Right atrium auricular region (tissue), 2 donors: ENCODE data around the gene CDC14A. TPM values are rescaled to one million over a fixed set of nuclear protein-coding genes. Genes with fewer than 3 reads are reported as not detected.

ENCODE experiments used
- DNase-seq: peaks from one replicate; pipeline ENCODE4 v3.0.0-alpha.2; 2019; ENCODE audit warnings: low spot score
- H3K27ac ChIP-seq, 2 donors: fragments of 200-600 bp; sonication (generic); 1 replicate in 1 of 2; 2 replicates in 1 of 2; pipeline ENCODE4 v1.5.1; 2016 to 2019
- H3K27me3 ChIP-seq, 2 donors: fragments of 200-600 bp; sonication (generic); one replicate each; pipeline versions ENCODE4 v1.5.1 to v1.6.0; 2017 to 2019
- H3K36me3 ChIP-seq: fragments of 200-600 bp; sonication (generic); one replicate; pipeline ENCODE4 v1.5.1; 2016
- H3K4me1 ChIP-seq, 2 donors: fragments of 200-600 bp; sonication (generic); one replicate each; pipeline versions ENCODE4 v1.5.1 to v1.6.0; 2017 to 2019
- H3K4me3 ChIP-seq, 2 donors: fragments of 200-600 bp; sonication (generic); 1 replicate in 1 of 2; 2 replicates in 1 of 2; pipeline ENCODE4 v1.5.1; 2017 to 2019; ENCODE audit warnings: mild to moderate bottlenecking in 1 of 2, moderate library complexity in 1 of 2
- H3K9me3 ChIP-seq, 2 donors: fragments of 200-600 bp; sonication (generic); one replicate each; pipeline ENCODE4 v1.5.1; 2019
- total RNA-seq, 2 donors: library from RNA; depleted of rRNA; stranded (reverse); fragments of >200 nt; gene quantifications; one replicate each; pipeline ENCODE4 v1.1.0, GENCODE V29; 2016
- TF ChIP-seq, protein P1 (sequence below), 2 donors: fragments of 200-600 bp; sonication (generic); IDR thresholded peaks; one replicate each; pipeline ENCODE4 v1.5.1; 2019; ENCODE audit warnings: antibody characterized with exemption in 2 of 2

CDC14A gene
- total RNA-seq, 2 donors from 2014 or later, result 5.3 to 5.5 TPM

DNA sequence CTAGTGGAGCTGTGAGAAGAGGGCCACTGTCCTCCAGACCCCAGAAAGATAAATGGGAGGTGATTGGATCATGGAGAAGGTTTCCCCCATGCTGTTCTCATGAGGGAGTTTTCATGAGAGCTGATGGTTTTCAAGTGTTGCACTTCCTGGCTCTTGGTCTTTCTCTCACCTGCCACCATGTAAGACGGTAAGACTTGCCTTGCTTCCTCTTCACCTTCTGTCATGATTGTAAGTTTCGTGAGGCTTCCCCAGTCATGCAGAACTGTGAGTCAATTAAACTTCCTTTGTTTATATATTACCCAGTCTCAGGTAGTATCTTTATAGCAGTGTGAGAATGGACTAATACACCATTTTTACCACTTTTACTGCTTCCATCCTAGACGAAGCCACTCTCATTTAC, 213.2 kb downstream of the CDC14A start:
- H3K4me1 ChIP-seq, result no peaks in the 10 kb centered on the region
- TF ChIP-seq, protein P1, sequence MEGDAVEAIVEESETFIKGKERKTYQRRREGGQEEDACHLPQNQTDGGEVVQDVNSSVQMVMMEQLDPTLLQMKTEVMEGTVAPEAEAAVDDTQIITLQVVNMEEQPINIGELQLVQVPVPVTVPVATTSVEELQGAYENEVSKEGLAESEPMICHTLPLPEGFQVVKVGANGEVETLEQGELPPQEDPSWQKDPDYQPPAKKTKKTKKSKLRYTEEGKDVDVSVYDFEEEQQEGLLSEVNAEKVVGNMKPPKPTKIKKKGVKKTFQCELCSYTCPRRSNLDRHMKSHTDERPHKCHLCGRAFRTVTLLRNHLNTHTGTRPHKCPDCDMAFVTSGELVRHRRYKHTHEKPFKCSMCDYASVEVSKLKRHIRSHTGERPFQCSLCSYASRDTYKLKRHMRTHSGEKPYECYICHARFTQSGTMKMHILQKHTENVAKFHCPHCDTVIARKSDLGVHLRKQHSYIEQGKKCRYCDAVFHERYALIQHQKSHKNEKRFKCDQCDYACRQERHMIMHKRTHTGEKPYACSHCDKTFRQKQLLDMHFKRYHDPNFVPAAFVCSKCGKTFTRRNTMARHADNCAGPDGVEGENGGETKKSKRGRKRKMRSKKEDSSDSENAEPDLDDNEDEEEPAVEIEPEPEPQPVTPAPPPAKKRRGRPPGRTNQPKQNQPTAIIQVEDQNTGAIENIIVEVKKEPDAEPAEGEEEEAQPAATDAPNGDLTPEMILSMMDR (IDR thresholded peaks at IDR 0.05), result no peak
- H3K9me3 ChIP-seq, result no peaks in the 10 kb centered on the region

GRCh38 chr1:100565937-100566699, 213.8 kb downstream of the CDC14A start:
- H3K27ac ChIP-seq, result no peak overlapping the region
- no peaks in the 10 kb centered on the region for H3K9me3 ChIP-seq
- TF ChIP-seq, protein P1 (IDR thresholded peaks at IDR 0.05), result no peak
- H3K4me3 ChIP-seq, result no peak overlapping the region
- H3K4me1 ChIP-seq, result no peaks in the 10 kb centered on the region
- no peak for DNase-seq
- no peaks in the 10 kb centered on the region for H3K36me3 ChIP-seq
- no peaks in the 10 kb centered on the region for H3K27me3 ChIP-seq

More for the DNA sequence above, 213.2 kb downstream of the CDC14A start:
- H3K27me3 ChIP-seq, result no peaks in the 10 kb centered on the region
- H3K36me3 ChIP-seq, result no peaks in the 10 kb centered on the region
- no peak overlapping the region for H3K27ac ChIP-seq
- no peak for DNase-seq
- H3K4me3 ChIP-seq, result no peak overlapping the region

GRCh38 chr1:100567062-100567461, 214.8 kb downstream of the CDC14A start:
- H3K27ac ChIP-seq, result no peak overlapping the region

More at GRCh38 chr1:100567062-100567461, 214.8 kb downstream of the CDC14A start:
- TF ChIP-seq, protein P1 (IDR thresholded peaks at IDR 0.05), result no peak
- H3K9me3 ChIP-seq, result no peaks in the 10 kb centered on the region
- no peak for DNase-seq
- H3K4me3 ChIP-seq, result no peak overlapping the region
- H3K36me3 ChIP-seq, result no peaks in the 10 kb centered on the region
- H3K4me1 ChIP-seq, result no peaks in the 10 kb centered on the region
- H3K27me3 ChIP-seq, result no peaks in the 10 kb centered on the region

Other genes starting within 250 kb of the CDC14A start
- gene SASS6, start 219.6 kb upstream of the CDC14A start, total RNA-seq, result 1 to 10 TPM; 1.6 to 1.7 TPM
- 1 to 10 TPM; 3.1 to 3.7 TPM for gene TRMT13, start 219.3 kb upstream of the CDC14A start, total RNA-seq
- 100 to 1,000 TPM in 1 of 2 donors, 10 to 100 TPM in 1; 27.6 to 142 TPM for gene LRRC39, start 174.2 kb upstream of the CDC14A start, total RNA-seq
- 10 to 100 TPM in 1 of 2 donors, 1 to 10 TPM in 1; 6.2 to 14.0 TPM for gene DBT, start 102.7 kb upstream of the CDC14A start, total RNA-seq
- 10 to 100 TPM; 20.2 to 30.7 TPM for gene RTCA, start 86.3 kb upstream of the CDC14A start, total RNA-seq
- gene GPR88, start 185.6 kb downstream of the CDC14A start, total RNA-seq, result under 1 TPM in 1 of 2 donors, not detected in 1; 0.63 TPM